OCI-LY1 (cell line): ENCODE measurements around the gene GBE1.

Experiments used
- CTCF ChIP-seq: fragments of 200-600 bp; sonication (generic), shearing (Covaris generic); IDR thresholded peaks from 2 replicates; pipeline ENCODE4 v1.5.1; 2017; ENCODE audit warnings: mild to moderate bottlenecking, antibody characterized with exemption, low read length, moderate library complexity, mixed read lengths
- EZH2 ChIP-seq: fragments of 200-600 bp; sonication (generic), shearing (Covaris generic); IDR thresholded peaks from 2 replicates; pipeline ENCODE4 v1.8.0; 2017; ENCODE audit warnings: borderline replicate concordance, mixed run types, mild to moderate bottlenecking, antibody characterized with exemption, low read length, moderate library complexity, mixed read lengths

DNA sequence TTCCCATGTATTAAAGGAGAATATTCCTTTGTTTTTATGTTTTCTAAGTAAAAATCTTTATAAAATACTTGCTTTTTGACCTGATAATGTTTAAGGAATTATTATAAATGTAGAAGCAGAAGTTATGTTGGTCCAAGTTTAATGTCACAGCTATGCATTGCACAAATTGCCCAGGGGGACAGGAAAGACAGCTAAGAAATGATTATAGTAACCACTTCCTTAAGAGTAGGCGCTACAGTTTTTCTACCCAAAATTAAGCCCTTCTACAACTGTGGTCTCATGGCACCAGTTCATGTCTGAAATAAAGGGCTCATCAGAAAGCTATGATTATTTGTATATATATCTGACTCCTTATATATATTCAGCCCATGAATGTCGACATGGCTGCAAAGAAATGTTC, 176.4 kb downstream of the GBE1 start:
- TF ChIP-seq CTCF = no peak
- TF ChIP-seq EZH2 = no peak
